Hematopoietic multipotent progenitor cell treated with erythropoietin and hydrocortisone succinate and interleukin-3 and kit ligand, for 6 days (in vitro differentiated cells): Measurements from ENCODE around the gene GRIK4.

ENCODE experiments used
- DNase-seq: peaks from one replicate; pipeline ENCODE4 v3.0.0-alpha.2; 2015

Gene GRIK4

DNA sequence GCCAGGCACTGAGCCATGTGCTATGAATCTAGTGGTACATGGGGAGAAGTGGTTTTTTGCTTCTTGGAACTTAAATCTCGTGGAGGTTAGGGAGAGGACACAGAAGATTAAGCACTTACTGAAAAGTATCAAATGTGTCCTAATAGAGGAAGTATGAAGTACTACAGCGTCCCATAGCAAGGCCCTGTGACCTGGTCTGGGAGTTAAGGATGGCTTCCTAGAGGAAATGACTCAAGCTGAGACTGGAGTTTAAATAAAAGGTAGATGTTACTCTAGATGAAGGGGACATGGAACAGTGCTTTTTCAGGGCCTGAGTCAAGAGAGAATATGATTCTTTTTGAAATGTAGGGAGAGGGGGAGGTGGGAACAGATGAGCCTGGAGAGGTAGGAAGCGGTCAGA is 202.9 kb downstream of the GRIK4 start:
- no peak for DNase-seq

DNA sequence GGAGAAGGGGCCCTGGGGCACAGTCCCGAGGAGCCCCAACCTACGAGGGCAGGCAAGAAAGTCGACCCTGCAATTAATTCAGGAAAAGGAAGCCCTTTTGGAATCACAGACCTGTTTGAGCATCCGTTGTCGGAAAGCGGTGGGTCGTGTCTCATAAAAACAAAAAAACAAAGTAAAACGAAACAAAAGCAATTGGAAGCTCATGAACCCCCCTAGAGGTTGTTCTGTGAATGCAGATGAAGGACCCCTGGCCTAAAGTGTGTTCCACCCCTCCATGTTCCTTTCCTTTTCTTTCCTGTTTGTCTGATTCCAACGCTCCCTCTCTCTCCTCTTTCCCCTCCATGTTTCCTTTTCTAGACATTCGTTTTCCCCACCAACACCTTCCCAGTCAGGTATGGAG is 203.7 kb downstream of the GRIK4 start:
- peak; percentile 50 for DNase-seq

GRCh38 chr11:120717042-120717441 is 205.5 kb downstream of the GRIK4 start:
- no peak for DNase-seq

- no peak for DNase-seq
These were observed 206.1 kb downstream of the GRIK4 start for GRCh38 chr11:120717623-120718022.

DNA sequence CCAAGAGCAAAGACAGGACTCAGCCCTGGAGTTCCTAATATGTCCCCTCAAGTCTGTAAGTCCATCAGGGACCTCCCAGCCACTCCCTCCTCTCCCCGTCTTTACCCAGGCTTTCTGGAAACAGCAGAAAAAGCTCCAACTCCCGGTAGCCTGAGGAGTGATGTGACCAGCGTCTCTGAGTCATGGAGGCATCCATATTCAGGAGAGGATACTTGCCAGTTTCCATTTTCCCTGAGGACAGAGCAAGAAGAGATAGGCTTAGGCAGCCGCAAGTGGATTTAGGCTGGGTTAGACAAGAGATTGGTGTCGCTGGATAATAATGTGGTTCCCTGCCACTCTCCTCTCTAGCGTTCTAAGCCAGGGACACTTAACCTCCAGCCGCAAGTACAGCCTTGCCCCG is 206.6 kb downstream of the GRIK4 start:
- DNase-seq: no peak

- DNase-seq: no peak
These were observed 207.8 kb downstream of the GRIK4 start for GRCh38 chr11:120719348-120719747.

GRCh38 chr11:120720760-120721159 is 209.2 kb downstream of the GRIK4 start:
- DNase-seq: no peak

DNA sequence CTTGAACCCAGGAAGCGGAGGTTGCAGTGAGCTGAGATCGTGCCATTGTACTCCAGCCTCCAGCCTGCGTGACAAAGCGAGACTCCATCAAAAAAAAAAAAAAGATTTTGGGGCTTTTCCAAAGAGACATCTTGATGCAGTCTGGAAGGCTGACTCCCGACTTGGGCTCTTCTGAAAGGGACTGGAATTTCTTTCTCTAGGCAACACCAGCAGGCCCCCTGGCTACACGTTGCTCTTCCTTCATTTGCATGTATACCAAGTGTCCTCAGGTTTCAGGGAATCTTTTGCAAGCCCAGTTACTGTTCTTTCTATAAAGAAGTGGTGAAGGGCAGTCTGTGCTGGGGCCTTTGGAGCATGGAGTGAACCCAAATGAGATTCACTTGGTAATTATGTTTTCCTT is 211.0 kb downstream of the GRIK4 start:
- no peak for DNase-seq

DNA sequence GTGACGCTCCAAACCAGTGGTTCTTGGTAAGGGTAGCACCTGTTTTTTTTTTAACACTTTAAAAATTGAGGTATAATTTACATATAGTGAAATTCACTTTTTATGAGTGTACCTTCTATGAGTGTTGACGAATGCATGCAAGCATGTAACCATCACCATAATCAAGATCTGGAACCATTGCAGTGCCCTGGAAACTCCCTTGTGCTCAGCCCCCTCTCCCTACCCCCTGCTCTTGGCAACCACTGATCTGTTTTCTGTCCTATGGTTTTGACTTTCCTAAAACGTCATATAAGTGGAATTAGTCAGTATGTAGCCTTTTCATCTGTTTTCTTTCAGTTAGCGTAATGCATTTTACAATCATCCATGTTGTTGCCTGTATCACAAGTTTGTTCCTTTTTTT is 212.2 kb downstream of the GRIK4 start:
- no peak for DNase-seq

- no peak for DNase-seq
These were observed 216.2 kb downstream of the GRIK4 start for GRCh38 chr11:120727752-120728151.

GRCh38 chr11:120735035-120735434 is 223.5 kb downstream of the GRIK4 start:
- DNase-seq: no peak

- no peak for DNase-seq
These were observed 227.0 kb downstream of the GRIK4 start for GRCh38 chr11:120738516-120739046.

GRCh38 chr11:120739780-120740179 is 228.2 kb downstream of the GRIK4 start:
- DNase-seq: no peak

DNA sequence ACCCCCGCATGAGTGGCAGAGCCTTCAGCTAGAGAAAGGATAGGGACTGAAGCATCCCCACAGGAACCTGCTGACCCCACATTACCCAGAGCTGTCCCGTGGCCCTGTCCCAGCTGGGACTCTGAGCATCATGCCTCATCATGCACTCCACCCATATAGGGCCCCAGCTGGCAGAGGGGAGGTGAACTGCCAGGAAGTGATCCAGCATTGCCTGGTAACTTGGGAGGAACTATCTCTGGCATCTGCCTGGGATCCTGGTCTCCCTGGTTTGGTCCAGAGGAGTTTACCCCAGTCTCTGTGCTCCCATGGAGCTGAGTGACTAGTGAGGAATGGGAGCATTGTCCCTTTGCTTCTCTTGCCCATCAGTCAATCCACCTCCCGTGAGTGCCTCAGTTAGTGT is 228.8 kb downstream of the GRIK4 start:
- DNase-seq: no peak

- DNase-seq: no peak
These were observed 232.8 kb downstream of the GRIK4 start for GRCh38 chr11:120744016-120744994.

DNA sequence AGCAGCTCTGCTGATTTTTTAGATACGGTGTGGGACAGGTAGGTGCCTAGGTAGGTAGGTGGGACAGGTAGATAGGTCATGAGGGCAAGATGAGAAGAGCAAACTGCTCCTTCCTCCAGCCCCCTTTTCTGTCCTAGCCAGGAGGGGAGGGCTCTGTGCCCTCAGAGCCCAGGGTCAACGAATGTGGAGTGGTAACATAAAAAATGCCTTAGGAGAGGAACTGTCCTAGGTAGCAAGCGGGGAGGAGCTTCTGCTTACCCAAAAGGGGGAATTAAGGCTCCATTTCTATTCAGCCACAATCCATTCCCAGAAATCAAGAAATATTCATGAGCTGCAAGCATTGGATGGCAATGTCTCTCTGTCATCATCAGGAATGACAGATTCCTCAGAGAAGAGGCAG is 234.8 kb downstream of the GRIK4 start:
- DNase-seq: no peak

GRCh38 chr11:120746836-120747609 is 235.5 kb downstream of the GRIK4 start:
- no peak for DNase-seq

DNA sequence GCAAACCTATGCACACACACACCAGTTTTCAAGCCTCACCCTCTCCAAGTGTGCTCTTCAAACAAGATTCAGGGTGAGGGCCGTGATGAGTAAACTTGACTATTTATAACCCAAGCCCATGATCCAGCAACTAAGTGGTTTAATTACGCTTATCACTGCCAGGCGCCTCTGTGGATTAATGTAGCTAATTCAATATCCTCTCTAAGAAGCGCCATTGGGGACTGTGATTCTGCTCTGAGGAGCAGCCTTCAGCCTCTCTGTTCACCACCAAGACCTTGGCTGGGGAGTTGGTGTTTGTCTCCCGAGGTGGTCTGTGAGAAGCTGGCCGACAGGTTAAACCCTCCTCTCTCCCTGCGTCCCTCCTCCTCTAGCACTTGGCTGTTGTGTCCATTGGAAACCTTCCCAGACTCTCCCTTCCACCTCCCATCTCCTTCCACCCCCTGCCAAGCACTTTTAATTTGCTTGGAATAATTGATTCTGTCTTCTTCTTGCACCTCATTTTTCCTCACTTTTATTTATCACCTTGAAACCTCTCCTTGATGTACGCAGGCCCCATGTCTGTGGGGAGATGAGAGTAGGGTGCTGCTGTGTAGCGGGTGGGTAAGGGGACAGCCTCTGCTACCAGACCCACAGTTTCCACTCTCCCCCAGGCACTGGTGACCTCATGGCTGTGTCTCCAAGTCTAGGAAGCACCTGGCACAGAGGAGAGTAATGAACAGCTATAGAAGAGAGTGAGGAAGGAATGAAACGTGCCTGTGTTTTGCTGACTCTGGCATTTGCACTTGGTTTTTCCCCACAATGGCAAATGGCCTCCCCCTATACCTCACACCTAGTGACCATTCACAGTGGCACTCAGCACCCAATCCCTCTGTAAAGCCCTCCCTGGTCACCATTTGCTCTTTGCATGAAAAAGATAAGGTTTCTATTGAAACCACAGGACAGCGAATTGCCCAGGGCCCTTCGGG is 236.6 kb downstream of the GRIK4 start:
- DNase-seq: no peak

GRCh38 chr11:120749395-120749794 is 237.8 kb downstream of the GRIK4 start:
- DNase-seq: no peak

DNA sequence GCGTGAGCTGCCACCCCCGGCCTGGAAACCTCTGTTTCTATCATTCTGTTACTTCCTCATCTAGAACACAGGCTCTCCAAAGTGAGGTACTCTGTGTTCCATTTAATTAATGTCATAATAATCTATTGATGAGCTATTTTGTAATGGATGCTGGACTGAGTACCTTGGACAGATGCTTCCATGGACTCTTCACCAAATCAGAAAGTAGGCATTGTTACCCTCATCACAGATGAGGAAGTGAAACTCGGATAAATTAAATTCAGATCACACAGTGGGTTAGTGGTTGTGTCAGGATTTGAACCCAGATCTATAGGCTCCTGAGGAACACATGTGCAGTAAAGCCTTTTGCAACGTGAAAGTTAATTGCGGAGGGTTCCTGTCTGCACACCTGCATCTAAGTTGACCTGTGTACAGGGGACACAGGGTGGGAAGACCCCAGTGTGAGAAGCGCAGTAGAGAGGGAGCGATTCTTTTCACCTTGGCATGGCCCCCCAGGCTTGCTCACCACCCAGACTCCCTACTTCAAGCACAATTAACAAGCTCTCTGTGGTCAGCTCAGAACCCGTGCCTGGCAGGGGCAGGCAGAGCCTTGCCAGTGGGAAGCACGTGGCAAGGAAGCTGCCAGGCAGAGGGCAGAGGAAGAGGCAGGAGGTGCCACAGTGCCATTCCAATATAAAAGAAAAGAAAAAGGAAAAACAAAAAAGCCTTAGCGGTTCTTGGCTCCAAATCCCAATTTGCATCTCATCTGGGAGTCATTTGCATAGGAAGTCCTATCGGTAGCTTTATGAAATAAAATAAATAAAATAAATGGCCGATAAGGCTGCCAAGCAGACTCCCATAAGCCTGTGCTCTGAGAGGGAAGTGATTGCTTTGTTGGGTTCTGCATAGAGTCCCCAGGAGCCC is 239.3 kb downstream of the GRIK4 start:
- no peak for DNase-seq

GRCh38 chr11:120751550-120751949 is 240.0 kb downstream of the GRIK4 start:
- DNase-seq: no peak
